ENCODE measurements around the gene CLEC16A.
A peak's percentile ranks its signal among the peaks of the same experiment; 100 is the strongest.

CLEC16A gene

DNA sequence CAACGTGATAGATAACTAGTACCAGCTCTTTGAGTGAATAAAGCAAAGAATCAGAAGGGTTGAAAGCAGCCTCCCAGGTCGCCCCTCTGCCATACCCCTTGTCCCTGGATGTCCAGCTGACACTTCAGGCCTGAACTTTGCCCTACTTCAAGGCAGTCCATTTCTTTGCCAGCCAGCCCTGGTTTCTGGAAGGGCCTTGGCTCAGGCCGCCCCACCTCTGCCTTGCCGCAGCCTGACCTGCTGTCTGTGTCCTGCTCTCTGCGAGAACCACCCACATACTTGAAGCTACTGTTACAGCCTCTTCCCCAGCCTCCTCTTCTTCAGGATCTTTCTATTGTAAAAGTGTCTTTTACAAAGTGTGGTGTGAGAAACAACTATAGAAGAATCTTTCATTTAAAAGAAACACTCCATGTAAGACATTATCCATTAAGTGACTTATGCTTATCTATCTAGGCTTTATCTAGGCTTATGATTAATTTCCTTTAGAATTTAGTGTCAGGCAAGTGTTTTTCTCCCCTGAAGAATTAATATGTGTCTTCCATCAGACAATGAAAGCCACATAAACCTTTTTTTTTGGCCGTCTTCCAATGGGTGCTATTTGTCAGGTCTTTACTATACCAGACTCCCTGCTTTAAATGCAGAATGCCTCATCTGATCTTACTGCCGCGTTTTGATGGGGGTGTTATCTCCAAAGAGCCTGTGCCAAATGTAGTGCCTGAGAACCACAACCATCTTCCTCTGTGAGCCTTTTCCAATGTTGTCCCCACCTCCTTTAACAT, 177.7 kb downstream of the CLEC16A start:
- no peak for DNase-seq (ENCODE audit: low read depth in 2 of 2)

DNA sequence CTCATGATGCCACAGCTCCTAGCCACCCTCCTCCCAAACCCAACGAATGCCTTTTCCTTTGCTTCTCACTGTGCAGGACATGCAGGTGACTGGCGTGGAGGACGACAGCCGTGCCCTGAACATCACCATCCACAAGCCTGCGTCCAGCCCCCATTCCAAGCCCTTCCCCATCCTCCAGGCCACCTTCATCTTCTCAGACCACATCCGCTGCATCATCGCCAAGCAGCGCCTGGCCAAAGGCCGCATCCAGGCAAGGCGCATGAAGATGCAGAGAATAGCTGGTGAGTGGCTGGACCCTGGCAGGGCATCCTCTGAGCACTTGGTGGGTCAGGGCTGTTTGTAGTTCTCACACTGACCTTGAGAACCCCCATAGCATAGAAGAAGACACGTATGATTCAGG, 179.3 kb downstream of the CLEC16A start:
- DNase-seq (ENCODE audit: low read depth in 2 of 2) = no peak

DNA sequence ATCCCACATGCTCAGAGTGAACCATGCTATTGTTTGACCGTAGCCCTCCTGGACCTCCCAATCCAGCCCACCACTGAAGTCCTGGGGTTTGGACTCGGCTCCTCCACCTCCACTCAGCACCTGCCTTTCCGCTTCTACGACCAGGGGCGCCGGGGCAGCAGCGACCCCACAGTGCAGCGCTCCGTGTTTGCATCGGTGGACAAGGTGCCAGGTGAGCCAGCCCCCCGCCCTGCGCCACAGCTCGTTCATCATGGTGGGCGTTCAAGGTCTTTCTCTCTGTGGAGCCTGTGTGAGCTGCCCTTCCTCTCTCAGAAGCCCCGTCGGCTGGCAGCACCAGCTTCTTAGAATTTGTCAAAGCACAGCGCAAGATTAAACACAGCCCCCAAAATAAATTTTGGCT, 181.6 kb downstream of the CLEC16A start:
- DNase-seq (ENCODE audit: low read depth in 2 of 2) = no peak

DNA sequence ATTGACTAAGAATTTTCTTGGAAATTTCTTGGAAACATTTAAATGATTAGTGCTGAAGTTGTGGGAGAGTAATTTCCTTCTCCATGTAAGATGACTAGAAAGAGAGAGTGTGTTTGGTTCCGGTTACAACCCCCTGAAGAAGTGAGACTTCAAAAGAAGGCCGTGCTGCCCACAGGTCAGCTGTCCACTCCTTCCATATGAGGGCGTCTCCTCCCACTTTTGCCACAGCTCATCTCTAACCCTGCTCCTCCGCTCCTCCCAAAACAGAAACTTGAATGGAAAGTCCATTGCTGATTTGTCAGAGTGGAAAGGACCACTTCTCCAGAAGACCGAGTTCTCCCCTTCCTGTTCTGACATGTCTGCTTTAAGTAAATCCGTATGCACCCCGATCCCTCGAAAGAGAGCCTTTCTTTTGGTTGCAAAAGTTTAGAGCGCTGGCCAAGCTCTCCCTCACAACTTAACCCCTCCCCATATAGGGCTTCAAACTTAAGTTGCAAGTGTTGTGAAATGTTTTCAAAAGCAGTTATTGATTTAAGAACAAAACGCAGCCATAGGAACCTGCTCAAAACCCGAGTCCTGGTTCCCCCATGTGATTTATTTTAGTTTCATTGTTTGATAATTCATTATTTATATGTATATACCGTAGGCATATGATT, 182.2 kb downstream of the CLEC16A start:
- no peak for DNase-seq (ENCODE audit: low read depth in 2 of 2)

DNA sequence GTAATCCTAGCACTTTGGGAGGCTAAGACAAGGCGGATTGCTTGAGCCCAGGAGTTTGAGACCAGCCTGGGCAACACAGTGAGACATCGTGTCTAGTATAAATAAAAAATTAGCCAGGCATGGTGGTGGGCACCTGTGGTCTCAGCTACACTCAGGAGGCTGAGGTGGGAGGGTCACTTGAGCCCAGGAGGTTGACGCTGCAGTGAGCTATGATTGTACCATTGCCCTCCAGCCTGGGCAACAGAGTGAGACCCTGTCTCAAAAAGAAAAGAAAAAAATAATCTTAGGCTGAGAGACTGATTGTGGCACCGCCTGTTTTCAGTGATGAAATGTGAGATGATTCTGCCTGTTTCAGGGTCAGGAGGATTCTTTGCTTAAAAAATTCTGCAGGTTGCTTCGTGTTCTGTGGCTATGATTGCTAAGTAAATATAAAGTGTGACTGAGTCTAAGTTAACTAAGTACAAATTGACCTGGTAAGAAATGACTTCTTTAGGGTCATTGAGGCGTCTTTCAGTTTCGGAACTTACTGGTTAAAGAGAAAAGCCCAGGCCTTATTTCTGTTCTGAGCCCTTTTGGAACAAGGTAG, 183.3 kb downstream of the CLEC16A start:
- DNase-seq (ENCODE audit: low read depth in 2 of 2) = no peak

DNA sequence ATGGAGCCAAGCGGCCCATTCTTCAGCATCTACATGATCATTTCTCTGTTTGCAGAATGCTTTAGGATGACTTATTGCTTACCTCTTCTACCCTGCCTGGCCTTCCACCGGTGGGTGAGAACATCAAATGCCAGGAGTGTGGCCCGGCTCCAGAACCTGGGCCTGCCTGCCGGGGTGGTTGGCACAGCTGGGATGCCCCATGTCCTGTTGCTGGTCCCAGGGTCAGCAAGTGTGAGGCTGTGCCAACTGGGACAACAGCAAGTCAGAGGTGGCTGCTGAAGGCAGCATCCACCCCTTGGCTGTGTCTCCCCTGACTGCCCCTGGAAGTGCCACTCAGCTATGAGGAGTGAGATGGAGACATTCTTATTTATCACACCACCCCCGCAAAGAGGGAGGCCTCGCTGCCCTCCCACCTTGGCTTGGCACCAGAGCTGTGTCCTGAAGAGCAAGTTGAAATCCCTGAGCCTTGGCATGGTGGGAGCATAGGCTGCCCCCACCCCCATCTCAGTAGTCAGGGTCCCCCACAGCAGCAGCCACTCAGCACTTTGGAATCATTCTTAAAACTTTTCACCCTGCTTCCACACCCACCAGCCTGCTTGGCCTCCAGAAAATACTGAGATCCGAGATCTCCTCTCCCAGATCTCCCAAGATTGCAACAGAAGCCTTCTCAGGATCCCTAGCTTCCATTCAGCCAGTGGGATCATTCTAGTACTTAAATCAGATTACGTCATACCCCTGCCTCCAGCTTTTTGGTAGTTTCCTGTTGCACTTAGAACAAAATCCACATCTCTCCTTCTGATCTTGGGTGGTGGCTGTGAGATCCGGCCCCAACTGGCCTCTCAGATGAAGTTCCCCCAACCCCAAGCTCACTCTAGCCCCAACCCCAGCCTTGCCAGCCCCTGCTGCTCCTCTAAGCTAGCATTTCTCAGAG, 184.1 kb downstream of the CLEC16A start:
- DNase-seq (ENCODE audit: low read depth in 2 of 2) = no peak

DNA sequence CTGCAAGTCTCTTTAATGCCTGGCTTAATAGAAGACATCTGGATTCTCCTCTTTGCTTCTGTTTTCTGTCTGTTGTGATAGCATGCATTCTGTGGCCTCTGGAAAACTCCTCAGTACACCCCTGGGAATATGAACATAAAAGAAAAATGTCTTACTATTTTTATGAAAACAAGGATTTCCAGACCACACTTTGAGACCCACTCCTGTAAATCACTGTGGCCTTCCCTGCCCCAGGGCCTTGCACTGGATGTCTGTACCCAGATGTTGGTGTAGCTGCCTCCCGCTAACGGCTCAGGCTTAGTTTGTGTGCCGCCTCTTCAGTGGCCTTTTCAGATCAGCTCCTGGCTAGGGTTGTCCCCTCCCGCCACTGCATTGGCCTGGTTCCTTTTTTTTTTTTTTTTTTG, 185.0 kb downstream of the CLEC16A start:
- no peak for DNase-seq (ENCODE audit: low read depth in 2 of 2)

DNA sequence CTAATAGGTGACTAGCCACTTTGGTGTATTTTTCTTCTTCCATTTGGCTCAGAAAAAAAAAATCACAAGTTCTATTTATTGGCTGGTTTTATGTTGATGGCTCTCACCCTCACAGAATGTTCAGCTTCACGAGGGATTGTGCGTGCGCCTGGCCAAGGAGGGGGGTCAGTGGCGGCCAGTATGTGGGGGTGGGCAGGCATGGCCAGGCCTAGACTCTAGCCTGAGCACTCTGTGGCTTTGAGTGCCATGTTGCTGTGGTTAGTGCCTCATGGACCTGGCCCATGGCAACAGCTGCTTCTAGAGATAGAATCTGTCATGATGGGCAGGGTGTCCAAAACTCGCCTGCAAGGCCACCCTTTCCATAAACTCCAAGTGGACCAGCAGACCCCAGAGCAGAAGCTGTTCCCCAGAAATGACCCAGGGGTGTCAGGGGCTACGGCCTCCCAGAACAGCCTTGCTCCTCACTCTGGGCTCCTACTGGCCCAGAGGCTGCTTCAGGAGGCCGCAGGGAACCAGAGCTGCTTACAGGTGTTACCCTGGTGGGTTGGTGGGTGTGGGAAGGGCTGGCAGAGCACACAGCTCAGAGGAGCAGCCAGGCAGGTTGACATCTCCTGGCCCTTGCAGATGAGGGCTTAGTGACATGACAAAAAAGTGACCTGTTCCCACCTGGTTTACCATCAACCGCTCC, 186.8 kb downstream of the CLEC16A start:
- DNase-seq (ENCODE audit: low read depth in 2 of 2) = no peak

DNA sequence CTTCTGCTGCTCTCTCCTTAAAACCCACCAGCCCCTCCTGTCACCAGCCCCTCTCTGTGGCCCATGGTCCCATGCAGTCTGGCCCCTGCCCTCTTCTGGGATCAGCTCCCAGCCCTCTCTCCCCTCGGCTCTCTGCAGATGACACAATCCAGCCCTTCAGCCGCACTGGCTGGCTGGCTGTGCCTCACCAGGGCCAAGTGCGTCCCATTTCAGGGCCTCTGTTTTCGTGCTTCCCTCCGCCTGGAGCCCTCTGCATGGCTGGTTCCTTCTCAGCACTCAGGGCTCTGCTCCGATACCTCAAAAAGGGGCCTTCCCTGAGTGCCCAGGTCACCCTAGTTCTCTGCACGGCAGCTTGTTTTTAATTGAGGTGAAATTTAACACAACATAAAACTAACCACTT, 187.3 kb downstream of the CLEC16A start:
- DNase-seq (ENCODE audit: low read depth in 2 of 2) = no peak

DNA sequence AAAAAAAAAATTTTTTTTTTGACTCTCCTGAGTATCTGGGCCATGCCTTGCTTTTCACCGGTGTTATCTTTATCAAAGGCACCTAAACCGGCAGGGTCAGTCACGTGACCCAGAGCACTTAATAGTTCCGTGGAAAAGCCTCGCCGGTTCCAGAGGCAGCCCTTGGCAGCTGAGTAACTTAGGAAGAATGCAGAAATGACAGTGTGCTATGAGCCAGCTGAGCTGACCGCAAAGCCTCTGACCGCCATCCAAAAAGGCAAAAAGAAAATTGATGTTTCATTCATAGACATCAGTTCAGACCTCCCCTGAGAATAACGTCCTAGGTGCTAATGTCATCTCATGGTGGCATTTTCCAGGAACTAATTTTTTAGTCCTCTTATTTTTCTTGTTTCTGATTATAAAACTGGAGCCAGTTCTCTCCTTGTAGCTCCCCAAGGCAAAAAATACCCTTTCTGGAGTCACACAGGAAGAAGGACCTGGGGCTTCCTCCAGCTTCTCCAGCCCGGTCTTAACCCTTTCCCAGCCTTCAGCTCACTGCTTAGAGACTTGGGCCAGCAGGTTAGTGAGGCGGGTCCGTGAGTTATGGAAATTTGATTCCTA, 189.1 kb downstream of the CLEC16A start:
- DNase-seq (ENCODE audit: low read depth in 2 of 2) = no peak

DNA sequence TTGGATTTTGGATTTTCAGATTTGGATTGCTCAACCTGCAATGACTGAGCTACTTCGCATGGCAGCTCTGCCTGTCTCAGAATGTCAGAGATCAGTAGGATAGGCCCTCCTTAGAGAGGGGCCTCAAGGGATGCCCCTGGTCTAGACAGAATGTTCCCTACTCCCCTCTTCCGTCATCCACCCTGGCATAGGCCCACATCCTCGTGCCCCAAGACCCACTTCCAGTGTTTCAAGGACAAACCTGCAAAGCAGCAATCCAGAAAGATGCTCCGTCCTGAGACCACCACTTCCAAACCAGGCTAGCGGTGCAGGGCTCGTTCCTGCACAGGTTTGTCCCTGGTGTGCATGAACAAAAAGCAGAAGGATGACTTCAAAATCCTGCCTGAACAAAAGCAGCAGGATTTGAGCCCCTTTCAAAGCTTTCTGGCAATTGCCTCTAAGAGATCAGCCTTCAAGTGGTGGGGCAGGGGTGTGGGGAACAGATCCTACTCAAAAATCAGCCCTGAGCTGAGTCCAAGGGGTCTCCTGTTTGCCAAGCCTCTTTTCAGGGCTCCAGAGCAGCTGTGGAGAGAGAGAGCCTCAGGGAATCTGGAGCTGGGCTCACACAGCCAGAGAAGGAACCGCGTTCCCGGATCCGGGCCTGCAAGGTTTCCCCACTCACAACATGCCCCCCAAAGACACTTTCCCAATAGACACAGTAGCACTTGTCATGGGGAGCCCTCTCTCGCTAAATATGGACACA, 190.5 kb downstream of the CLEC16A start:
- no peak for DNase-seq (ENCODE audit: low read depth in 2 of 2)

DNA sequence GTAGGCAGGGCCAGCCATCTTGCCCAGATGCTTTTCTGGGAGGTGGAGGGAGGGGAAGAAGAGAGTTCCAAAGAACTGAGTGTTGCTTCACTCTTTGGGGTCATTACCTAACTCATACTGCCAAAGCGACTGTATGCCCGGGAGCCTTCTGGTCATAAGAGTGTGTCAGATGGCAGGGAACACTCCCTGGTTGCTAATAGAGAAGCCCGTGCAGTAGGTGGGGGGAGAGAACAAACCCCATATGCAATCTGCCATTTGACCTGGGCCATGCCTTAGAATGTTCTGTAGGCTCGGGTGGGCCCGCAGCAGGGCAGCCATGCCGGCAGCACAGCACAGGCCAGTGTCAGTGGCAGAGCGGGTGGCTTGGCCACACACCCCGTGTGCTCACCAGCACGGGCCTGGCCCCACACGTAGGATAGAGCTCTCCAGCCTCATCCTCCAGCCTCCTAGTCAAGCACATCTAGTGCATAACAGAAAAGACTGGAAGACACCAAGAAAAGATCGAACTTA, 191.2 kb downstream of the CLEC16A start:
- no peak for DNase-seq (ENCODE audit: low read depth in 2 of 2)

DNA sequence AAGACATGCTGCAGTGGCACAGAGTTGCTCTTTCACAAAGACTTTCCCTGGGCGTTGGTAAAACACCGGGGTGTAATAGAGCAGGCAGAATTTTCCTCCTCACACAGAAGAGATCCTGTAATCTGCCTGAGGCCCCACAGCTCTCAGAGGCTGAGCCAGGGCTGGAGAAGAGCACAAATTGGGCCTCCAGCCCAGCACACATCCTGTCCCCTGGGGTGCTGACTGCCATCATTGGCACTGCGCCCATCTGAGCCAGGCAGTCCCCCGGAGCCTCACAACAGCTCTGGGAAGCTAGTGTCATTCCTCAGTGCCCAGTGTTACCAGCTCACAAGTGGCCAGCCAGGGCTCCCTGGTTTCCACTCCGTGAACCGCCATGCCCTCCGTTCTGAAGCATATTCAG, 192.2 kb downstream of the CLEC16A start:
- no peak for DNase-seq (ENCODE audit: low read depth in 2 of 2)

DNA sequence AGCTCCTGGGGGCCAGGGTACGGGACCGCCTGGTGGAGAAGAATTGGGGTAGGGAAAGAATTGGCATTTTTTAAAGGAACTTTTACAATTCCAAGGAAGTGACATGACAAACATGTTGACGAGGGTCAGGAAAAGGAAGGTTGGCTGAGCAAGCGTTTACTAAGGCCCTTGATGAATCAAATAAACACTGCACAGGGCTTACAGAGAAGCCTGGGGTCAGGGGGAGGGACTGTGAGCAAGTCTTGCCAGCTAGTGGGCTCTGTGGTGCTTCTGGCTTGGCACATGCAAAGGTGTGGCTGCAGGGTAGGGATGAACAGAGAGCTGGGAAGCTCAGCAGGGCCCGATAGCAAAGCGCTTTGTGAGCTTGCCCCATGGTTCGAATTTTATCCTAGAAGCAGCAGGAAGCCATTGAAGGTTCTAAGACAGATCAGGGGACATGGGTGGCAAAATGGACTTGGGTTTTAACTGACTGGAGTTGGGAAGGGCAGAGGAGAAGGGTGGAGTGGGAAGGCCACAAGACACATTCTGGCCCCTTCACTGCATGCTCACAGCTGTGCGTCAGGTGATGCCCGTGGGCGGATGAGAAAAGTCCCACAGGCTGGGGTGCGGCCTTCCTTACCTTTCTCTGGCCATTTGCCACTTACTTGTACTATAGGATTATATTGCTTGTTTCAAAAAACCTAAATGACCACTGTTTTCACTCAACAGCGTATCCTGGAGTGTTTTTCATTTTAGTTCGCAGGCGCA, 193.8 kb downstream of the CLEC16A start:
- peak in 1 of 2 donors; percentile 46 for DNase-seq (ENCODE audit: low read depth in 2 of 2)

DNA sequence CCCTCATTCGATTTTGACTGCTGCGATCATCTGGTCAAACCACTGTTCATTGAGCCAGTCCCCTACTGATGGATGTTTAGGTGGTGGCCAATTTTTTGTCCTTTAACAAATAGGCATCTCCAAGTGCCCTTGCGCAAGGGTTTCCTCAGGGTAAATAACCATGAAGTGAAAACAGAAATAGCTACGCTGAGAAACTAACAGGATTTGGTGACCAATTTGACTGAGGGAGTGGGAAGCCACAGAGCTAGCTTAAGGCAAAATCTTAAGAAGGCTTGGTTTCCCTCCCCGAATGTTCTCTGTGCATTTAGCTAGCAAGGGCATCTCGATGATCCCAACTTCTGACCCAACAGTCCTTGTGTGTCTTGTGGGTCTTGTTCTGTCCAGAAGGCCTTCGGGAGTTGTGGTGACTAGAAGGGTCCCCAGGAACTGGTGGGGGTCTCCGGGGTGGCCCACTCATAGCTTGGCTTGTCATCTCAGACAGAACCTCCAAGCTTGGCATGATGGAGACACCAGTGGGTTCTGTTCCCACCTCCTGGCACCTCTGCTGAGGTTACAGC, 194.5 kb downstream of the CLEC16A start:
- no peak for DNase-seq (ENCODE audit: low read depth in 2 of 2)

DNA sequence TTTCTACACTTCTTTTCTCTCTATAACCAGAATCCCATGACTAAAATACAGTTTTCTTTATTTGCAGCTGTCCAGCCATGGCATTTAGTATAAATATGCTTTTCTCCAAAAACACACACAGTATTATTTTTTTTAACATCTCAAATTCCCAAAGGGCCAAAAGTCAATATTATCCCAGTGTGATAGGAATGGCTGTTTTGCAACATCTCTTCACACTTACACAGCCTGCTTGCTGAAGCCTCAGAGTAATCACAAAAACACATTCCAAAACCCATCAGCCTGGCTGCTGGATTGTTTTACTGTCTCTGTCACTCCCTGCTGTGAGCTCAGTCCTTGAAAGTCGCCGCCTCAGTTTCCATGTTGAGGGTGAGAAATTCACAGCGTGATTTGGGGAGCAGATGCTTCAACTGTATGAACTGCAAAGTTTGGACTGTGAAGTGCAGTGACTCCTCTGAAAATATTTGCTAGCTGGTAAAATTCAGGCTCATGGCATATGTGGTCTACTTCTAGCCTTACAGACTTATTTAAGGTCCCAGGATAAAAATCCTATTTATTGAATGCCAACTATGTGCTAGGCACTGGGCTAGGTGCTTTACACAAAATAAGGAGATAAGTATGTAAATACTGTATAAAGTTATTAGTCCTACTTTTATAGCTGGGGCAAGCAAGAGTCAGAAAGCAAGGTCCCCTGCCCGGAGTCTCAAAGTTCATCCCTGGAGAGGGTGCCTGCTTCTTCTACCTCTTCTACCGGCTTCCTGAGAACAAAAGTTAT, 195.1 kb downstream of the CLEC16A start:
- no peak for DNase-seq (ENCODE audit: low read depth in 2 of 2)

DNA sequence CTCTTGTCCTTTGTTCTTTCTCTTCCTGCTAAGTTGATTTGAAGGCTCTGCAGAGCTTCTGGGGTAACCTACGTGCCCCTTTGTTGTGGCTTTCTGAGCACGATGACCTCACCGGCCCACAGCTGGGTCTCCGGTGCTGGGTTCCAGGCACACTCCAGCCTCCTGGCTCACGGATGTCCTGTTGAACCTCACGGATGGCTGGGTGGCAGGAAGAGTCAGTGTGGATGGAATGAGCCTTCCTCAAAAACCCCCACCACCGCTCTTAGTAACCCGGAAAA, 195.7 kb downstream of the CLEC16A start:
- DNase-seq (ENCODE audit: low read depth in 2 of 2) = peak; percentile 44 to 58

DNA sequence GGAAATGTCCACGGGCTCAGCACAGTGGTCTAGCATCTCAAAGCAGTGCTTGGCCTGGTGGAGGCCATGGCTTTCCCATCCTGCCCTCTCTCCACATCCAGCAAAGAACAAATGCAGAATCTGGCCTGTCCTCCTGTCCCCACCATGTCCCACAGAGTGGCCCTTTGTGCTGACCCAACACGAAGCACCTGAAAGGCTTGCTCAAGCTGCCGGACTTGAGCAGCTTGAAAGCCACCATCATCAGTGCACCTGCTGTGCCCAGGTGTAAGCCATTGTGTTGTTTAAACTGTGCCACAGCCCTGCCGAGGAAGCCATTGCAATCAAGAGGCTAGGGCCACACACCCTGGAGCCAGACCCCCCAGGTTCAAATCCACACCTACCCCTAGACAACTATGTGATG, 196.1 kb downstream of the CLEC16A start:
- no peak for DNase-seq (ENCODE audit: low read depth in 2 of 2)

DNA sequence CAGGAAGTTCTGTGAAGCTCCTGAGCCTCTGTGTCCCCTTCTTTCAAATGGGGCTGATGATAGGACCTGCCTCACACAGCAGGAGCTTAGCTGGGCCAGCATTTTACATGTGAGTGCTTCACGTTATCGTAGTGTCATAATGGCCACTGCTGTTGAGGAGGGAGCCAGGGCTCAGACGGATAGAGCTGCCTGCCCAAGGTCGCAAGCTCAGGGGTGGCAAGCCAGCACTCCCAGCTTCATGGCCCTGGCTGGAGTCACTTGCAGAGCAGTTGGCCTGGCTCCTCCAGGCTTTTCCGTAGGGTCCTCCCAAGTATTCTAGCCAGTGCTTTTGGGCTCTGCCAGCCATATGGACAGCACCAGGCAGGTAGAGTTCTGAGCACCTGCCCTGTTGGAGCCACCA, 196.5 kb downstream of the CLEC16A start:
- no peak for DNase-seq (ENCODE audit: low read depth in 2 of 2)
